Measurements from ENCODE around the gene MGRN1. TPM values are rescaled to one million over a fixed set of nuclear protein-coding genes. Genes with fewer than 3 reads are reported as not detected.

Gene MGRN1
- total RNA-seq, 2 donors from 2014 or later: 66.9 to 71.4 TPM

- H3K27me3 Mint-ChIP-seq (ENCODE audit: insufficient read depth): no peaks in the 10 kb centered on the region
- no peak overlapping the region for H3K9ac ChIP-seq (ENCODE audit: extremely low read depth, low read length, poor library complexity, severe bottlenecking)
- H3K27ac ChIP-seq (ENCODE audit: low read depth, low read length): no peak overlapping the region
- no peak overlapping the region for H3K4me3 Mint-ChIP-seq
- H3K36me3 ChIP-seq (ENCODE audit: control insufficient read depth, insufficient read depth, low read length): peaks cover 55% of the 10 kb centered on the region
- peaks cover 4% of the 10 kb centered on the region for H3K4me1 Mint-ChIP-seq
- no peak for TF ChIP-seq CTCF (conservative IDR thresholded peaks at IDR 0.05)
- no peaks in the 10 kb centered on the region for H3K4me1 ChIP-seq (ENCODE audit: control insufficient read depth, insufficient read depth, low read length)
- peak; percentile 39 for DNase-seq
- no peaks in the 10 kb centered on the region for H3K27me3 ChIP-seq (ENCODE audit: control insufficient read depth, insufficient read depth, low read length, poor library complexity, severe bottlenecking)
- no peak overlapping the region for H3K27ac Mint-ChIP-seq
- no peaks in the 10 kb centered on the region for H3K9me3 ChIP-seq (ENCODE audit: control insufficient read depth, low read length)
- peaks cover 23% of the 10 kb centered on the region for H3K36me3 Mint-ChIP-seq (ENCODE audit: low read depth)
- 93 to 94% methylated on average over 13 to 19 of the region's 19 CpGs for WGBS, 2 experiments (ENCODE audit: insufficient coverage in 1 of 2, insufficient read length in 1 of 2)
- no peaks in the 10 kb centered on the region for H3K9me3 Mint-ChIP-seq
- H3K4me3 ChIP-seq (ENCODE audit: low read length): no peak overlapping the region
Measured at GRCh38 chr16:4699046-4699556, 74.5 kb downstream of the MGRN1 start.

- H3K9me3 ChIP-seq (ENCODE audit: control insufficient read depth, low read length): no peaks in the 10 kb centered on the region
- H3K27ac ChIP-seq (ENCODE audit: low read depth, low read length): no peak overlapping the region
- H3K27ac Mint-ChIP-seq: no peak overlapping the region
- no peak overlapping the region for H3K4me3 ChIP-seq (ENCODE audit: low read length)
- WGBS, 2 experiments (ENCODE audit: insufficient coverage in 1 of 2, insufficient read length in 1 of 2): 97 to 98% methylated on average over 9 to 13 of the region's 13 CpGs
- H3K9ac ChIP-seq (ENCODE audit: extremely low read depth, low read length, poor library complexity, severe bottlenecking): no peak overlapping the region
- peaks cover 33% of the 10 kb centered on the region for H3K36me3 Mint-ChIP-seq (ENCODE audit: low read depth)
- peaks cover 63% of the 10 kb centered on the region for H3K36me3 ChIP-seq (ENCODE audit: control insufficient read depth, insufficient read depth, low read length)
- no peaks in the 10 kb centered on the region for H3K4me1 Mint-ChIP-seq
- H3K4me3 Mint-ChIP-seq: no peak overlapping the region
- H3K27me3 ChIP-seq (ENCODE audit: control insufficient read depth, insufficient read depth, low read length, poor library complexity, severe bottlenecking): no peaks in the 10 kb centered on the region
- peak; percentile 42 for DNase-seq
- no peaks in the 10 kb centered on the region for H3K4me1 ChIP-seq (ENCODE audit: control insufficient read depth, insufficient read depth, low read length)
- no peak for TF ChIP-seq CTCF (conservative IDR thresholded peaks at IDR 0.05)
- no peaks in the 10 kb centered on the region for H3K27me3 Mint-ChIP-seq (ENCODE audit: insufficient read depth)
- no peaks in the 10 kb centered on the region for H3K9me3 Mint-ChIP-seq
Measured at GRCh38 chr16:4700380-4700996, 75.9 kb downstream of the MGRN1 start.

GRCh38 chr16:4700997-4701743 lies 76.5 kb downstream of the MGRN1 start:
- Mint-ChIP-seq H3K27ac (no peak overlapping the region), H3K9me3 (no peaks in the 10 kb centered on the region), H3K36me3 (ENCODE audit: low read depth) (peaks cover 32% of the 10 kb centered on the region), H3K4me3 (no peak overlapping the region), H3K27me3 (ENCODE audit: insufficient read depth) (no peaks in the 10 kb centered on the region), H3K4me1 (no peaks in the 10 kb centered on the region)
- H3K9ac ChIP-seq (ENCODE audit: extremely low read depth, low read length, poor library complexity, severe bottlenecking): no peak overlapping the region
- DNase-seq: no peak
- H3K27ac ChIP-seq (ENCODE audit: low read depth, low read length): no peak overlapping the region
- 92 to 93% methylated on average over 24 to 33 of the region's 33 CpGs for WGBS, 2 experiments (ENCODE audit: insufficient coverage in 1 of 2, insufficient read length in 1 of 2)
- no peaks in the 10 kb centered on the region for H3K9me3 ChIP-seq (ENCODE audit: control insufficient read depth, low read length)
- H3K27me3 ChIP-seq (ENCODE audit: control insufficient read depth, insufficient read depth, low read length, poor library complexity, severe bottlenecking): no peaks in the 10 kb centered on the region
- H3K36me3 ChIP-seq (ENCODE audit: control insufficient read depth, insufficient read depth, low read length): peaks cover 58% of the 10 kb centered on the region
- no peaks in the 10 kb centered on the region for H3K4me1 ChIP-seq (ENCODE audit: control insufficient read depth, insufficient read depth, low read length)
- H3K4me3 ChIP-seq (ENCODE audit: low read length): no peak overlapping the region
- TF ChIP-seq CTCF (conservative IDR thresholded peaks at IDR 0.05): no peak
